CD4-positive, alpha-beta T cell treated with Interleukin-12 subunit alpha and Interleukin-12 subunit beta, for 1 hour (primary cell): ENCODE results near the gene OR52E1.

Experiments
- DNase-seq: peaks from one replicate; pipeline ENCODE4 v3.0.0-alpha.2; 2020

OR52E1 gene

DNA sequence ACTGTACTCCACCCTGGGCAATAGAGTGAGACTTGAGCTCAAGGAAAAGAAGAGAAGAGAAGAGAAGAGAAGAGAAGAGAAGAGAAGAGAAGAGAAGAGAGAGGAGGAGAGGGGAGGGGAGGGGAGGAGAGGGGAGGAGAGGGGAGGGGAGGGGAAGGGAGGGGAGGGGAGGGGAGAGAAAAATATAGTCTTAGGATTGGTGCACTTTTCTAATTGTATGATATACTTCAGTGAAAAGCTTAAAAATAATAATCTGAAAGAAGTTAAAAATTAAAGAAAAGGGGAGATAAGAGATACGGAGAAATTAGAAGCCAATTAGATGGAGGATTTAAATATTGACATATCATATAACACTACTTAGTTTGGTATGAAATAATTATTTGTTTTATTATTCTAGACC, 49.5 kb downstream of the OR52E1 start:
- DNase-seq, result no peak
